Nephron progenitor cell (in vitro differentiated cells): ENCODE results near the gene SEC16A.
A peak's percentile ranks its signal among the peaks of the same experiment; 100 is the strongest.

Experiments
- DNase-seq: peaks from one replicate; pipeline ENCODE4 v3.0.0; 2021
- H3K27ac Mint-ChIP-seq: 2 replicates; pipeline ENCODE4 v1.8.0; 2021; ENCODE audit warnings: mild to moderate bottlenecking, moderate library complexity, mixed read lengths
- H3K27me3 Mint-ChIP-seq: 2 replicates; pipeline ENCODE4 v1.8.0; 2021; ENCODE audit warnings: mild to moderate bottlenecking, low read depth, mixed read lengths; ENCODE audit not compliant: poor library complexity
- H3K36me3 Mint-ChIP-seq: 2 replicates; pipeline ENCODE4 v1.8.0; 2021; ENCODE audit warnings: low read depth, mixed read lengths
- H3K4me1 Mint-ChIP-seq: 2 replicates; pipeline ENCODE4 v1.8.0; 2021; ENCODE audit warnings: mixed read lengths
- H3K4me3 Mint-ChIP-seq: 2 replicates; pipeline ENCODE4 v1.8.0; 2021; ENCODE audit warnings: mild to moderate bottlenecking, moderate library complexity, mixed read lengths
- H3K9me3 Mint-ChIP-seq: 2 replicates; pipeline ENCODE4 v1.8.0; 2021; ENCODE audit warnings: mild to moderate bottlenecking, moderate library complexity, mixed read lengths
- CTCF ChIP-seq: fragments of 200-600 bp; sonication (generic); IDR thresholded peaks from 2 replicates; pipeline ENCODE4 v1.5.0; 2021; ENCODE audit warnings: antibody characterized with exemption

SEC16A gene

GRCh38 chr9:136473354-136473721 lies 9.5 kb downstream of the SEC16A start:
- DNase-seq = no peak
- Mint-ChIP-seq H3K27me3 (no peaks in the 10 kb centered on the region), H3K27ac (no peak overlapping the region), H3K36me3 (peaks cover 41% of the 10 kb centered on the region), H3K4me3 (no peak overlapping the region), H3K9me3 (no peaks in the 10 kb centered on the region), H3K4me1 (peaks cover 7% of the 10 kb centered on the region)
- TF ChIP-seq CTCF = no peak

- no peak overlapping the region for H3K27ac Mint-ChIP-seq
- H3K36me3 Mint-ChIP-seq = peaks cover 39% of the 10 kb centered on the region
- TF ChIP-seq CTCF = no peak
- H3K4me1 Mint-ChIP-seq = peaks cover 7% of the 10 kb centered on the region
- H3K9me3 Mint-ChIP-seq = no peaks in the 10 kb centered on the region
- DNase-seq = no peak
- H3K27me3 Mint-ChIP-seq = no peaks in the 10 kb centered on the region
- H3K4me3 Mint-ChIP-seq = no peak overlapping the region
Observed at GRCh38 chr9:136472640-136473353, 10.0 kb downstream of the SEC16A start.

- H3K9me3 Mint-ChIP-seq = no peaks in the 10 kb centered on the region
- no peak overlapping the region for H3K4me3 Mint-ChIP-seq
Observed at GRCh38 chr9:136471802-136472487, 10.9 kb downstream of the SEC16A start.

DNA sequence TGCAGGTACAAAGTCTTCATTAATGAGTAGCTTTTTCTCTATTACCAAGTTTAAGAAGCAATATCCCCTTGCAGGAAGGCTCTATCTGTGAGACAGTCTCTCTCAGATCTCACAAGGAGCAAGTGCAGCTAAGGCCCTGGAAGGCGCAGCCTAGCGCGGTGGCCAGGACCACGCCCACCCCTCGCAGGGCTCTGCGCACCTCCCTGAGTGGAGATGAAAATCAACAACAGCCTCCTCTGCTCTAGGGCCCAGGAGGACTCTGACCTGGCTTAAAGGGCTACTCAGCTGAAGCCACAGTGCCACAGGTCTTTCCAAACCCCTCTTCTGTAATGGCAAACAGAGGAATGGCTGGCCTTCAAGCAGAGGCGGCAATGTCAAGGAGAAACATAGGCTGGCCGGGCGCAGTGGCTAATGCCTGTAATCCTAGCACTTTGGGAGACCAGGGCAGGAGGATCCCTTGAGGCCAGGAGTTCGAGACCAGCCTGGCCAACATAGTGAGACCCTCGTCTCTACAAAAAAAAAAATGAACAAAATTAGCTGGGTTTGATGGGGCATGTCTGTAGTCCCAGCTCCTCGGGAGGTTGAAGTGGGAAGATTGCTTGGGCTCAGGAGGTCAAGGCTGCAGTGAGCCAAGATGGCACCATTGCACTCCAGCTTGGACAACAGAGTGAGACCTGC lies 11.9 kb downstream of the SEC16A start:
- no peak for DNase-seq
- H3K9me3 Mint-ChIP-seq = no peaks in the 10 kb centered on the region
- H3K4me3 Mint-ChIP-seq = no peak overlapping the region
- H3K36me3 Mint-ChIP-seq = peaks cover 39% of the 10 kb centered on the region
- H3K27ac Mint-ChIP-seq = peak overlapping the region; percentile 64
- no peaks in the 10 kb centered on the region for H3K27me3 Mint-ChIP-seq
- peaks cover 7% of the 10 kb centered on the region for H3K4me1 Mint-ChIP-seq
- no peak for TF ChIP-seq CTCF

More at GRCh38 chr9:136471802-136472487, 10.9 kb downstream of the SEC16A start:
- peaks cover 7% of the 10 kb centered on the region for H3K4me1 Mint-ChIP-seq
- no peaks in the 10 kb centered on the region for H3K27me3 Mint-ChIP-seq
- no peak for DNase-seq
- H3K27ac Mint-ChIP-seq = no peak overlapping the region
- H3K36me3 Mint-ChIP-seq = peaks cover 35% of the 10 kb centered on the region
- no peak for TF ChIP-seq CTCF

GRCh38 chr9:136470356-136470755 lies 12.5 kb downstream of the SEC16A start:
- no peak for DNase-seq
- Mint-ChIP-seq H3K27me3 (no peaks in the 10 kb centered on the region), H3K4me3 (no peak overlapping the region), H3K36me3 (peaks cover 36% of the 10 kb centered on the region), H3K4me1 (peaks cover 7% of the 10 kb centered on the region), H3K9me3 (no peaks in the 10 kb centered on the region), H3K27ac (peak overlapping the region; percentile 25)
- TF ChIP-seq CTCF = no peak
